ENCODE results near the gene TP53TG5. TPM values are rescaled to one million over a fixed set of nuclear protein-coding genes. Genes with fewer than 3 reads are reported as not detected.

The TP53TG5 gene
- total RNA-seq, 1 experiment from 2014 or later: not detected

- no peak for TF ChIP-seq POLR2AphosphoS5 (IDR thresholded peaks at IDR 0.05; ENCODE audit: low read depth, low read length)
- TF ChIP-seq, protein P1, sequence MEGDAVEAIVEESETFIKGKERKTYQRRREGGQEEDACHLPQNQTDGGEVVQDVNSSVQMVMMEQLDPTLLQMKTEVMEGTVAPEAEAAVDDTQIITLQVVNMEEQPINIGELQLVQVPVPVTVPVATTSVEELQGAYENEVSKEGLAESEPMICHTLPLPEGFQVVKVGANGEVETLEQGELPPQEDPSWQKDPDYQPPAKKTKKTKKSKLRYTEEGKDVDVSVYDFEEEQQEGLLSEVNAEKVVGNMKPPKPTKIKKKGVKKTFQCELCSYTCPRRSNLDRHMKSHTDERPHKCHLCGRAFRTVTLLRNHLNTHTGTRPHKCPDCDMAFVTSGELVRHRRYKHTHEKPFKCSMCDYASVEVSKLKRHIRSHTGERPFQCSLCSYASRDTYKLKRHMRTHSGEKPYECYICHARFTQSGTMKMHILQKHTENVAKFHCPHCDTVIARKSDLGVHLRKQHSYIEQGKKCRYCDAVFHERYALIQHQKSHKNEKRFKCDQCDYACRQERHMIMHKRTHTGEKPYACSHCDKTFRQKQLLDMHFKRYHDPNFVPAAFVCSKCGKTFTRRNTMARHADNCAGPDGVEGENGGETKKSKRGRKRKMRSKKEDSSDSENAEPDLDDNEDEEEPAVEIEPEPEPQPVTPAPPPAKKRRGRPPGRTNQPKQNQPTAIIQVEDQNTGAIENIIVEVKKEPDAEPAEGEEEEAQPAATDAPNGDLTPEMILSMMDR (IDR thresholded peaks at IDR 0.05): no peak
- no peak for TF ChIP-seq REST (IDR thresholded peaks at IDR 0.05; ENCODE audit: insufficient read depth in 1 of 2, low read depth in 2 of 2, low read length in 1 of 2)
- no peak for TF ChIP-seq TCF7L2 (IDR thresholded peaks at IDR 0.05; ENCODE audit: low read depth, low read length)
- no peak for TF ChIP-seq SIN3A (IDR thresholded peaks at IDR 0.05; ENCODE audit: borderline replicate concordance, insufficient read depth, low read depth, low read length)
- Histone ChIP-seq H3K4me1 (ENCODE audit: control insufficient read depth, insufficient read depth, low read length) (no peaks in the 10 kb centered on the region), H3K9me3 (ENCODE audit: control insufficient read depth, insufficient read depth, low read depth, low read length) (no peaks in the 10 kb centered on the region), H3K27me3 (ENCODE audit: control insufficient read depth, insufficient read depth, low read length) (no peaks in the 10 kb centered on the region), H3K4me3 (ENCODE audit: low read depth in 2 of 2, low read length in 2 of 2) (no peak overlapping the region), H3K27ac (ENCODE audit: low read length) (no peak overlapping the region), H3K36me3 (ENCODE audit: control insufficient read depth, insufficient read depth, low read length) (no peaks in the 10 kb centered on the region)
- ATAC-seq (no peak), DNase-seq (ENCODE audit: low read depth, low spot score) (no peak)
- in situ Hi-C loops (cut with HindIII; ENCODE audit: low pct_unique_long_range_greater_than_20kb, low sequenced_read_pairs): no loop called here
- BruUV-seq (replicated peaks): no TSS peak
- CTCF ChIA-PET: no interaction called here
- POLR2A ChIA-PET: no interaction called here
- intact Hi-C loops (cut with micrococcal nuclease; ENCODE audit: unreplicated experiment): no loop called here
Measured at GRCh38 chr20:45391559-45391958, 13.4 kb upstream of the TP53TG5 start.

- Histone ChIP-seq H3K4me1 (ENCODE audit: control insufficient read depth, insufficient read depth, low read length) (no peaks in the 10 kb centered on the region), H3K27me3 (ENCODE audit: control insufficient read depth, insufficient read depth, low read length) (no peaks in the 10 kb centered on the region), H3K4me3 (ENCODE audit: low read depth in 2 of 2, low read length in 2 of 2) (no peak overlapping the region), H3K27ac (ENCODE audit: low read length) (no peak overlapping the region), H3K36me3 (ENCODE audit: control insufficient read depth, insufficient read depth, low read length) (no peaks in the 10 kb centered on the region), H3K9me3 (ENCODE audit: control insufficient read depth, insufficient read depth, low read depth, low read length) (no peaks in the 10 kb centered on the region)
- ChIA-PET POLR2A (no interaction called here), CTCF (no interaction called here)
- ATAC-seq (no peak), DNase-seq (ENCODE audit: low read depth, low spot score) (no peak)
- intact Hi-C loops (cut with micrococcal nuclease; ENCODE audit: unreplicated experiment): no loop called here
- in situ Hi-C loops (cut with HindIII; ENCODE audit: low pct_unique_long_range_greater_than_20kb, low sequenced_read_pairs): no loop called here
- no peak for TF ChIP-seq SIN3A (IDR thresholded peaks at IDR 0.05; ENCODE audit: borderline replicate concordance, insufficient read depth, low read depth, low read length)
- TF ChIP-seq, protein P1 (IDR thresholded peaks at IDR 0.05): no peak
- no peak for TF ChIP-seq REST (IDR thresholded peaks at IDR 0.05; ENCODE audit: insufficient read depth in 1 of 2, low read depth in 2 of 2, low read length in 1 of 2)
- no peak for TF ChIP-seq TCF7L2 (IDR thresholded peaks at IDR 0.05; ENCODE audit: low read depth, low read length)
- no peak for TF ChIP-seq POLR2AphosphoS5 (IDR thresholded peaks at IDR 0.05; ENCODE audit: low read depth, low read length)
- no TSS peak for BruUV-seq (replicated peaks)
Measured at GRCh38 chr20:45390931-45391330, 12.8 kb upstream of the TP53TG5 start.

Measured in Panc1 (cell line).